ENCODE results near the gene C6orf141. TPM values are rescaled to one million over a fixed set of nuclear protein-coding genes. Genes with fewer than 3 reads are reported as not detected.

C6orf141 gene
- total and polyA plus RNA-seq, 10 of the 15 experiments (the other 5 are each of a cell fraction or from before 2014, with no cell fraction given): 0.05 to 0.19 TPM; not detected in 8

- DNase-seq (ENCODE audit: low read depth, low spot score) (no peak), FAIRE-seq (no peak), ATAC-seq (no peak)
- Histone ChIP-seq H3K4me2 (ENCODE audit: control insufficient read depth, insufficient read depth) (no peak overlapping the region), H2AFZ (ENCODE audit: control insufficient read depth, low read depth, low read length) (no peak overlapping the region), H3K4me3 (no peak overlapping the region), H3K27me3 (replicated peaks in 1 of 2; ENCODE audit: control insufficient read depth in 2 of 2, insufficient read depth in 2 of 2, low read length in 1 of 2) (no peaks in the 10 kb centered on the region), H3K4me1 (ENCODE audit: control insufficient read depth, insufficient read depth, low read length) (no peaks in the 10 kb centered on the region), H3K79me2 (ENCODE audit: control insufficient read depth, insufficient read depth, low read length) (no peaks in the 10 kb centered on the region), H3K27ac (ENCODE audit: control insufficient read depth, insufficient read depth) (no peak overlapping the region), H3K9ac (ENCODE audit: control insufficient read depth, insufficient read depth, low read length) (no peak overlapping the region), H3K36me3 (ENCODE audit: control insufficient read depth in 2 of 2, insufficient read depth in 2 of 2, low read length in 1 of 2) (no peaks in the 10 kb centered on the region), H4K20me1 (ENCODE audit: control insufficient read depth, insufficient read depth) (no peaks in the 10 kb centered on the region), H3K9me3 (replicated peaks; ENCODE audit: control insufficient read depth, insufficient read depth, low read length) (no peaks in the 10 kb centered on the region)
- WGBS (ENCODE audit: insufficient coverage, insufficient replicate concordance, low lambda C conversion rate, missing lambda C conversion rate): 0% methylated on average over 3 of the region's 3 CpGs
- intact Hi-C loops (cut with micrococcal nuclease; ENCODE audit: unreplicated experiment) (no loop called here), in situ Hi-C loops (cut with MboI) (no loop called here)
- ChIA-PET RAD21 (ENCODE audit: unreplicated experiment) (no interaction called here), CTCF (interaction anchor here (0.7 to 3.9 kb wide), 4 partner anchors 9 to 190 kb away, joined by 3 to 17 read pairs (median 3); no protein-coding TSS in a partner anchor), SMC1A (ENCODE audit: uncharacterized antibody, unreplicated experiment) (interaction anchor here (1.1 to 1.6 kb wide), 3 partner anchors 9 to 23 kb away, joined by 3 to 7 read pairs (median 4); no protein-coding TSS in a partner anchor), POLR2A (no interaction called here)
- no TSS peak for BruUV-seq (replicated peaks)
- TF ChIP-seq TARDBP (IDR thresholded peaks at IDR 0.05; ENCODE audit: borderline replicate concordance) (no peak), RELA (IDR thresholded peaks at IDR 0.05; ENCODE audit: borderline replicate concordance, partially characterized antibody) (no peak), CBX3 (IDR thresholded peaks at IDR 0.05; ENCODE audit: borderline replicate concordance, low read depth) (no peak), USF2 (IDR thresholded peaks at IDR 0.05; ENCODE audit: borderline replicate concordance, low read depth, low read length) (no peak), NFXL1 (IDR thresholded peaks at IDR 0.05; ENCODE audit: borderline replicate concordance) (no peak), HDGF (IDR thresholded peaks at IDR 0.05) (no peak)
Observed at GRCh38 chr6:49541936-49542335, 8.5 kb upstream of the C6orf141 start.
